WTC11 (cell line): ENCODE data around the gene C19orf73. TPM values are rescaled to one million over a fixed set of nuclear protein-coding genes. Genes with fewer than 3 reads are reported as not detected.

ENCODE experiments used
- ATAC-seq: fragments of 200-7000 bp; cut with Tn5 transposase; 2 replicates; pipeline ENCODE4 v1.10.0; 2021; ENCODE audit warnings: mild to moderate bottlenecking, moderate library complexity
- CTCF ChIA-PET: fragments of 300-600 bp; sonication (Branson Sonifier 250); formaldehyde crosslinking; loops from one replicate; lab custom pipeline; 2021; ENCODE audit warnings: antibody characterized with exemption; lab: Charles Lee
- POLR2A ChIA-PET: fragments of 350-600 bp; sonication (Branson Sonifier 250); formaldehyde crosslinking; loops from one replicate; lab custom pipeline; 2021; ENCODE audit warnings: antibody characterized with exemption; lab: Charles Lee
- DNase-seq: peaks from one replicate; pipeline ENCODE4 v3.0.0; 2021; ENCODE audit warnings: low spot score
- H3K27ac Mint-ChIP-seq: 2 replicates; pipeline ENCODE4 v1.8.0; 2021; ENCODE audit warnings: mixed read lengths
- H3K27me3 Mint-ChIP-seq: 2 replicates; pipeline ENCODE4 v1.8.0; 2021; ENCODE audit warnings: low read depth, mild to moderate bottlenecking, moderate library complexity, mixed read lengths
- H3K36me3 Mint-ChIP-seq: 2 replicates; pipeline ENCODE4 v1.8.0; 2021; ENCODE audit warnings: mixed read lengths
- H3K4me1 Mint-ChIP-seq: 2 replicates; pipeline ENCODE4 v1.8.0; 2022; ENCODE audit warnings: mixed read lengths
- H3K4me3 Mint-ChIP-seq: 2 replicates; pipeline ENCODE4 v1.8.0; 2021; ENCODE audit warnings: mild to moderate bottlenecking, moderate library complexity, mixed read lengths
- H3K9me3 Mint-ChIP-seq: 2 replicates; pipeline ENCODE4 v1.8.0; 2021; ENCODE audit warnings: mixed read lengths
- CBFB ChIP-seq: sonication (generic); formaldehyde crosslinking; IDR thresholded peaks from 2 replicates; pipeline ENCODE4 v1.8.1; 2022; ENCODE audit warnings: mild to moderate bottlenecking, low read depth, missing genetic modification reagents
- ELF4 ChIP-seq: sonication (generic); formaldehyde crosslinking; IDR thresholded peaks from 2 replicates; pipeline ENCODE4 v1.8.1; 2022; ENCODE audit warnings: low read depth, mild to moderate bottlenecking, moderate library complexity, missing genetic modification reagents
- ERG ChIP-seq: fragments of 250-450 bp; sonication (Bioruptor Pico); IDR thresholded peaks from 2 replicates; pipeline ENCODE4 v1.8.0; 2021; ENCODE audit warnings: mild to moderate bottlenecking
- ETV6 ChIP-seq: sonication (generic); formaldehyde crosslinking; IDR thresholded peaks from 2 replicates; pipeline ENCODE4 v1.8.1; 2022; ENCODE audit warnings: mild to moderate bottlenecking, missing genetic modification reagents
- FOXK1 ChIP-seq: sonication (generic); formaldehyde crosslinking; IDR thresholded peaks from 2 replicates; pipeline ENCODE4 v1.8.0; 2022; ENCODE audit warnings: mild to moderate bottlenecking, moderate library complexity, missing genetic modification reagents
- FOXP1 ChIP-seq: sonication (generic); formaldehyde crosslinking; IDR thresholded peaks from 2 replicates; pipeline ENCODE4 v1.8.0; 2022; ENCODE audit warnings: missing genetic modification reagents, mild to moderate bottlenecking, moderate library complexity, borderline replicate concordance
- GRHL2 ChIP-seq: fragments of 250-450 bp; sonication (Bioruptor Pico); IDR thresholded peaks from 2 replicates; pipeline ENCODE4 v1.8.0; 2022; ENCODE audit warnings: mild to moderate bottlenecking, moderate library complexity; ENCODE audit not compliant: insufficient replicate concordance, severe bottlenecking
- GTF2I ChIP-seq: fragments of 250-450 bp; sonication (Bioruptor Pico); conservative IDR thresholded peaks from 2 replicates; pipeline ENCODE4 v1.4.0; 2021; ENCODE audit warnings: mild to moderate bottlenecking
- JUN ChIP-seq: sonication (generic); formaldehyde crosslinking; IDR thresholded peaks from 2 replicates; pipeline ENCODE4 v1.8.0; 2023; ENCODE audit warnings: mild to moderate bottlenecking, missing genetic modification reagents
- MLX ChIP-seq: sonication (generic); formaldehyde crosslinking; IDR thresholded peaks from 2 replicates; pipeline ENCODE4 v1.8.1; 2023; ENCODE audit warnings: mild to moderate bottlenecking, missing genetic modification reagents, moderate library complexity
- OVOL2 ChIP-seq: fragments of 250-450 bp; sonication (Bioruptor Pico); IDR thresholded peaks from 2 replicates; pipeline ENCODE4 v1.9.0; 2021; ENCODE audit warnings: mild to moderate bottlenecking, borderline replicate concordance
- PREB ChIP-seq: sonication (generic); formaldehyde crosslinking; IDR thresholded peaks from 2 replicates; pipeline ENCODE4 v1.8.1; 2022; ENCODE audit warnings: mild to moderate bottlenecking, missing genetic modification reagents, moderate library complexity, borderline replicate concordance
- SP1 ChIP-seq: sonication (generic); formaldehyde crosslinking; conservative IDR thresholded peaks from 2 replicates; pipeline ENCODE4 v1.8.1; 2022; ENCODE audit warnings: missing genetic modification reagents
- TCF7 ChIP-seq: sonication (generic); formaldehyde crosslinking; IDR thresholded peaks from 2 replicates; pipeline ENCODE4 v1.8.0; 2022; ENCODE audit warnings: mild to moderate bottlenecking, low read depth, missing genetic modification reagents, moderate library complexity
- ZNF121 ChIP-seq: sonication (generic); formaldehyde crosslinking; IDR thresholded peaks from 2 replicates; pipeline ENCODE4 v1.8.0; 2023; ENCODE audit warnings: missing genetic modification reagents
- ZNF232 ChIP-seq: sonication (generic); formaldehyde crosslinking; IDR thresholded peaks from 2 replicates; pipeline ENCODE4 v1.8.0; 2022; ENCODE audit warnings: mild to moderate bottlenecking, missing genetic modification reagents
- ZNF263 ChIP-seq: sonication (generic); formaldehyde crosslinking; IDR thresholded peaks from 2 replicates; pipeline ENCODE4 v1.8.1; 2022; ENCODE audit warnings: low read depth, mild to moderate bottlenecking, moderate library complexity, missing genetic modification reagents
- ZNF532 ChIP-seq: fragments of 250-450 bp; sonication (Bioruptor Pico); IDR thresholded peaks from 2 replicates; pipeline ENCODE4 v1.9.0; 2021; ENCODE audit warnings: mild to moderate bottlenecking, borderline replicate concordance
- total RNA-seq: library from RNA; stranded (reverse); gene quantifications from 3 replicates; pipeline ENCODE4 v1.2.3, GENCODE V29; 2021

C19orf73 gene
- total RNA-seq, 1 experiment from 2014 or later = 3.2 TPM

- TF ChIP-seq ZNF532 (CRISPR knock-in tag) = no peak
- TF ChIP-seq TCF7 (CRISPR knock-in tag) = no peak
- TF ChIP-seq ZNF263 = no peak
- TF ChIP-seq ERG (CRISPR knock-in tag) = no peak
- TF ChIP-seq ZNF121 (CRISPR knock-in tag) = no peak
- no peak for TF ChIP-seq ZNF232 (CRISPR knock-in tag)
- TF ChIP-seq ELF4 (CRISPR knock-in tag) = no peak
- no peak for TF ChIP-seq JUN (CRISPR knock-in tag)
- TF ChIP-seq, all 79 proteins: peak for 0
These were observed 14.9 kb upstream of the C19orf73 start (continued) for GRCh38 chr19:49133621-49134454.

- CTCF ChIA-PET = interaction anchor here (0.5 to 9.7 kb wide), 12 partner anchors 13 to 173 kb away, joined by 3 to 118 read pairs (median 5); partner anchors contain the start of genes GYS1, LIN7B and RUVBL2
- peak overlapping the region; percentile 70 for H3K4me3 Mint-ChIP-seq
- ATAC-seq = peak; percentile 2
- 0 out of 2 replicates have a peak, but pooled peaks have one; percentile 38 for TF ChIP-seq SP1 (CRISPR knock-in tag)
- TF ChIP-seq ELF4 (CRISPR knock-in tag) = no peak
- no peak for TF ChIP-seq MLX (CRISPR knock-in tag)
- no peak for TF ChIP-seq PREB (CRISPR knock-in tag)
- TF ChIP-seq ZNF532 (CRISPR knock-in tag) = no peak
- no peak for TF ChIP-seq GTF2I
- TF ChIP-seq OVOL2 = no peak
- TF ChIP-seq FOXK1 = no peak
- TF ChIP-seq FOXP1 (CRISPR knock-in tag) = no peak
- TF ChIP-seq ETV6 (CRISPR knock-in tag) = 0 out of 2 replicates have a peak, but pooled peaks have one; percentile 39
- TF ChIP-seq CBFB (CRISPR knock-in tag) = no peak
- no peak for TF ChIP-seq GRHL2
- TF ChIP-seq ERG (CRISPR knock-in tag) = no peak
These were observed 14.1 kb upstream of the C19orf73 start for GRCh38 chr19:49132974-49133609.

More at GRCh38 chr19:49132974-49133609, 14.1 kb upstream of the C19orf73 start:
- POLR2A ChIA-PET = interaction anchor here (1.1 to 1.9 kb wide), 4 partner anchors 10 to 13 kb away, joined by 3 to 4 read pairs (median 3); no protein-coding TSS in a partner anchor
- peak; percentile 70 for DNase-seq
- no peaks in the 10 kb centered on the region for H3K9me3 Mint-ChIP-seq
- H3K4me1 Mint-ChIP-seq = peaks cover 38% of the 10 kb centered on the region
- no peak overlapping the region for H3K27ac Mint-ChIP-seq
- H3K36me3 Mint-ChIP-seq = peaks cover 30% of the 10 kb centered on the region
- peaks cover 50% of the 10 kb centered on the region for H3K27me3 Mint-ChIP-seq
